AG09309 (cell line): Measurements from ENCODE around the gene SLC25A4.

Experiments used
- DNase-seq: peaks from one replicate; pipeline ENCODE4 v3.0.0-alpha.2; 2010; ENCODE audit warnings: low read depth
- H3K4me3 ChIP-seq: 2 replicates; pipeline ENCODE4 v1.5.1; 2011; ENCODE audit warnings: mild to moderate bottlenecking, low read depth, low read length, moderate library complexity; ENCODE audit not compliant: control insufficient read depth
- CTCF ChIP-seq: IDR thresholded peaks from 2 replicates; pipeline ENCODE4 v1.5.1; 2011; ENCODE audit warnings: mild to moderate bottlenecking, low read depth, low read length, inconsistent platforms; ENCODE audit not compliant: insufficient read depth, control insufficient read depth; ENCODE audit errors: missing control alignments

Gene SLC25A4

GRCh38 chr4:185141777-185142176 lies 1.3 kb upstream of the SLC25A4 start:
- no peak overlapping the region for H3K4me3 ChIP-seq
- no peak for DNase-seq
- TF ChIP-seq CTCF = no peak

GRCh38 chr4:185142564-185142911 lies 528 bp upstream of the SLC25A4 start:
- TF ChIP-seq CTCF = no peak
- H3K4me3 ChIP-seq = peak overlapping the region; percentile 68
- no peak for DNase-seq

- no peak for TF ChIP-seq CTCF
- peak overlapping the region; percentile 68 for H3K4me3 ChIP-seq
- DNase-seq = no peak
Measured at GRCh38 chr4:185143601-185143969, 519 bp downstream of the SLC25A4 start.

- no peak for TF ChIP-seq CTCF
- H3K4me3 ChIP-seq = no peak overlapping the region
- no peak for DNase-seq
Measured at GRCh38 chr4:185144601-185145240, 1.7 kb downstream of the SLC25A4 start.

GRCh38 chr4:185145572-185145971 lies 2.5 kb downstream of the SLC25A4 start:
- no peak for TF ChIP-seq CTCF
- no peak for DNase-seq
- H3K4me3 ChIP-seq = no peak overlapping the region

GRCh38 chr4:185149392-185149791 lies 6.3 kb downstream of the SLC25A4 start:
- DNase-seq = no peak
- H3K4me3 ChIP-seq = no peak overlapping the region
- no peak for TF ChIP-seq CTCF

- H3K4me3 ChIP-seq = no peak overlapping the region
- DNase-seq = no peak
- TF ChIP-seq CTCF = no peak
Measured at GRCh38 chr4:185151296-185151695, 8.2 kb downstream of the SLC25A4 start.
